Activated T-helper 1 cell treated with anti-CD3 and anti-CD28 coated beads, Interleukin-12 subunit alpha, Interleukin-12 subunit beta, Interleukin-2, Interleukin-4 antibody, amounts not matched to agents 30 ng/mL and 10 ng/mL and 1 ng/mL, durations not matched to agents 14 hours and 24 hours and 36 hours (primary cell): ENCODE results near the gene NAALAD2. TPM values are rescaled to one million over a fixed set of nuclear protein-coding genes. Genes with fewer than 3 reads are reported as not detected.
A peak's percentile ranks its signal among the peaks of the same experiment; 100 is the strongest.
"Not testable (repeated sequence)": the region's sequence is repeated elsewhere in the genome, so short reads cannot be mapped to it uniquely, and the experiment has no call there.

Experiments
- DNase-seq: peaks from one replicate; pipeline ENCODE4 v3.0.0; 2021; ENCODE audit warnings: low spot score
- H3K27ac Mint-ChIP-seq: one replicate; pipeline ENCODE4 v1.8.0; 2021; ENCODE audit warnings: mild to moderate bottlenecking, mixed read lengths
- H3K27me3 Mint-ChIP-seq: one replicate; pipeline ENCODE4 v1.8.0; 2022; ENCODE audit warnings: mild to moderate bottlenecking, moderate library complexity, mixed read lengths; ENCODE audit not compliant: insufficient read depth
- H3K36me3 Mint-ChIP-seq: one replicate; pipeline ENCODE4 v1.8.0; 2021; ENCODE audit warnings: low read depth, mixed read lengths
- H3K4me1 Mint-ChIP-seq: one replicate; pipeline ENCODE4 v1.8.0; 2021; ENCODE audit warnings: low read depth, mixed read lengths
- H3K4me3 Mint-ChIP-seq: one replicate; pipeline ENCODE4 v1.8.0; 2021; ENCODE audit warnings: mild to moderate bottlenecking, moderate library complexity, mixed read lengths
- H3K9me3 Mint-ChIP-seq: one replicate; pipeline ENCODE4 v1.8.0; 2021; ENCODE audit warnings: mixed read lengths
- intact Hi-C: fragments of 100-400 bp; cut with micrococcal nuclease; formaldehyde crosslinking; loops from one replicate; pipeline ENCODE4 v1.15.1; 2024
- total RNA-seq: library from RNA; stranded (reverse); gene quantifications from 2 replicates; pipeline ENCODE4 v1.2.3, GENCODE V29; 2022

Gene NAALAD2
- total RNA-seq, 1 donor from 2014 or later = not detected

- intact Hi-C loops = loop anchor here (1.0 kb wide), 2 partner anchors 18 to 254 kb away; partner anchors contain the start of gene CHORDC1
- DNase-seq = no peak
- peaks cover 51% of the 10 kb centered on the region for H3K36me3 Mint-ChIP-seq
These were observed 70.6 kb downstream of the NAALAD2 start for GRCh38 chr11:90204832-90205646.

GRCh38 chr11:90207992-90208391, 73.5 kb downstream of the NAALAD2 start:
- H3K4me3 Mint-ChIP-seq, H3K27ac Mint-ChIP-seq, intact Hi-C loops, H3K27me3 Mint-ChIP-seq, H3K9me3 Mint-ChIP-seq, DNase-seq: not testable (repeated sequence)
- H3K36me3 Mint-ChIP-seq = peaks cover 46% of the 10 kb centered on the region
- peaks cover 11% of the 10 kb centered on the region for H3K4me1 Mint-ChIP-seq

More at GRCh38 chr11:90204832-90205646, 70.6 kb downstream of the NAALAD2 start:
- Mint-ChIP-seq H3K9me3 (no peaks in the 10 kb centered on the region), H3K4me1 (peaks cover 10% of the 10 kb centered on the region), H3K27ac (peak overlapping the region; percentile 84), H3K27me3 (no peaks in the 10 kb centered on the region), H3K4me3 (no peak overlapping the region)

GRCh38 chr11:90208857-90209256, 74.4 kb downstream of the NAALAD2 start:
- Mint-ChIP-seq H3K9me3 (no peaks in the 10 kb centered on the region), H3K4me1 (peaks cover 20% of the 10 kb centered on the region), H3K36me3 (peaks cover 44% of the 10 kb centered on the region), H3K27ac (peak overlapping the region; percentile 25), H3K27me3 (no peaks in the 10 kb centered on the region), H3K4me3 (no peak overlapping the region)
- no peak for DNase-seq
- intact Hi-C loops = no loop called here

GRCh38 chr11:90213322-90213721, 78.9 kb downstream of the NAALAD2 start:
- peaks cover 29% of the 10 kb centered on the region for H3K4me1 Mint-ChIP-seq
- peaks cover 40% of the 10 kb centered on the region for H3K36me3 Mint-ChIP-seq
- intact Hi-C loops = loop anchor here (1.0 kb wide), 1 partner anchor 8 kb away; no protein-coding TSS in a partner anchor
- no peaks in the 10 kb centered on the region for H3K27me3 Mint-ChIP-seq
- no peak overlapping the region for H3K27ac Mint-ChIP-seq
- no peak overlapping the region for H3K4me3 Mint-ChIP-seq
- DNase-seq = no peak
- H3K9me3 Mint-ChIP-seq = no peaks in the 10 kb centered on the region

GRCh38 chr11:90216611-90217010, 82.1 kb downstream of the NAALAD2 start:
- Mint-ChIP-seq H3K9me3 (no peaks in the 10 kb centered on the region), H3K27ac (peak overlapping the region; percentile 20), H3K4me3 (no peak overlapping the region), H3K4me1 (peaks cover 55% of the 10 kb centered on the region), H3K27me3 (no peaks in the 10 kb centered on the region), H3K36me3 (peaks cover 46% of the 10 kb centered on the region)
- DNase-seq = no peak
- intact Hi-C loops = no loop called here

GRCh38 chr11:90218606-90219005, 84.1 kb downstream of the NAALAD2 start:
- intact Hi-C loops = no loop called here
- H3K36me3 Mint-ChIP-seq = peaks cover 43% of the 10 kb centered on the region
- no peaks in the 10 kb centered on the region for H3K9me3 Mint-ChIP-seq
- H3K4me3 Mint-ChIP-seq = no peak overlapping the region
- peaks cover 55% of the 10 kb centered on the region for H3K4me1 Mint-ChIP-seq
- H3K27ac Mint-ChIP-seq = no peak overlapping the region
- DNase-seq = no peak
- H3K27me3 Mint-ChIP-seq = peaks cover 2% of the 10 kb centered on the region

GRCh38 chr11:90219438-90219837, 85.0 kb downstream of the NAALAD2 start:
- Mint-ChIP-seq H3K4me3 (peak overlapping the region; percentile 26), H3K27ac (peak overlapping the region; percentile 3), H3K9me3 (no peaks in the 10 kb centered on the region), H3K4me1 (peaks cover 60% of the 10 kb centered on the region), H3K27me3 (peaks cover 2% of the 10 kb centered on the region), H3K36me3 (peaks cover 41% of the 10 kb centered on the region)
- DNase-seq = no peak
- intact Hi-C loops = no loop called here

GRCh38 chr11:90220391-90220790, 85.9 kb downstream of the NAALAD2 start:
- peaks cover 60% of the 10 kb centered on the region for H3K4me1 Mint-ChIP-seq
- peak overlapping the region; percentile 97 for H3K4me3 Mint-ChIP-seq
- H3K36me3 Mint-ChIP-seq = peaks cover 39% of the 10 kb centered on the region
- H3K27me3 Mint-ChIP-seq = peaks cover 2% of the 10 kb centered on the region
- no peak overlapping the region for H3K27ac Mint-ChIP-seq
- DNase-seq = no peak
- H3K9me3 Mint-ChIP-seq = no peaks in the 10 kb centered on the region
- intact Hi-C loops = no loop called here

GRCh38 chr11:90221803-90222458, 87.5 kb downstream of the NAALAD2 start:
- Mint-ChIP-seq H3K27ac (peak overlapping the region; percentile 91), H3K27me3 (peaks cover 4% of the 10 kb centered on the region)

GRCh38 chr11:90222459-90223247, 88.2 kb downstream of the NAALAD2 start, which contains the start of gene CHORDC1:
CHORDC1 (minus strand) TSS chr11:90223049; CDS start chr11:90222954, 95 bp downstream.
- Mint-ChIP-seq H3K4me1 (peaks cover 46% of the 10 kb centered on the region), H3K27me3 (peaks cover 4% of the 10 kb centered on the region)

More at GRCh38 chr11:90221803-90222458, 87.5 kb downstream of the NAALAD2 start:
- H3K36me3 Mint-ChIP-seq = peaks cover 34% of the 10 kb centered on the region
- intact Hi-C loops = loop anchor here (1.0 to 2.0 kb wide), 3 partner anchors 9 to 1885 kb away; partner anchors contain the start of gene CTSC
- peak overlapping the region; percentile 97 for H3K4me3 Mint-ChIP-seq
- no peaks in the 10 kb centered on the region for H3K9me3 Mint-ChIP-seq
- DNase-seq = no peak
- peaks cover 51% of the 10 kb centered on the region for H3K4me1 Mint-ChIP-seq

GRCh38 chr11:90223248-90223585, 88.8 kb downstream of the NAALAD2 start:
- no peak for DNase-seq
- H3K36me3 Mint-ChIP-seq = peaks cover 29% of the 10 kb centered on the region
- H3K4me1 Mint-ChIP-seq = peaks cover 46% of the 10 kb centered on the region
- H3K9me3 Mint-ChIP-seq = no peaks in the 10 kb centered on the region
- peak overlapping the region; percentile 97 for H3K4me3 Mint-ChIP-seq
- peak overlapping the region; percentile 93 for H3K27ac Mint-ChIP-seq
- peaks cover 4% of the 10 kb centered on the region for H3K27me3 Mint-ChIP-seq
- intact Hi-C loops = loop anchor here (1.0 to 2.0 kb wide), 3 partner anchors 18 to 1886 kb away; partner anchors contain the start of gene CTSC

More at GRCh38 chr11:90222459-90223247, 88.2 kb downstream of the NAALAD2 start, which contains the start of gene CHORDC1:
- DNase-seq = peak; percentile 93
- intact Hi-C loops = loop anchor here (1.0 to 2.0 kb wide), 3 partner anchors 17 to 1886 kb away; partner anchors contain the start of gene CTSC
- peak within 1 kb of the TSS; percentile 97 for H3K4me3 Mint-ChIP-seq
- peak within 1 kb of the TSS; percentile 93 for H3K27ac Mint-ChIP-seq
- H3K9me3 Mint-ChIP-seq = no peaks in the 10 kb centered on the region
- peaks cover 31% of the 10 kb centered on the region for H3K36me3 Mint-ChIP-seq

- no peak for DNase-seq
- no peak overlapping the region for H3K4me3 Mint-ChIP-seq
- no peak overlapping the region for H3K27ac Mint-ChIP-seq
- H3K36me3 Mint-ChIP-seq = peaks cover under 1% of the 10 kb centered on the region
- intact Hi-C loops = no loop called here
- no peaks in the 10 kb centered on the region for H3K9me3 Mint-ChIP-seq
- peaks cover 26% of the 10 kb centered on the region for H3K27me3 Mint-ChIP-seq
- H3K4me1 Mint-ChIP-seq = peaks cover 13% of the 10 kb centered on the region
These were observed 93.6 kb downstream of the NAALAD2 start for GRCh38 chr11:90228056-90228455.
